ENCODE results near the gene RBM46. TPM values are rescaled to one million over a fixed set of nuclear protein-coding genes. Genes with fewer than 3 reads are reported as not detected.
A peak's percentile ranks its signal among the peaks of the same experiment; 100 is the strongest.

The RBM46 gene
- total and polyA plus RNA-seq, 3 donors from 2014 or later: 27.3 to 46.2 (median 42.0) TPM

DNA sequence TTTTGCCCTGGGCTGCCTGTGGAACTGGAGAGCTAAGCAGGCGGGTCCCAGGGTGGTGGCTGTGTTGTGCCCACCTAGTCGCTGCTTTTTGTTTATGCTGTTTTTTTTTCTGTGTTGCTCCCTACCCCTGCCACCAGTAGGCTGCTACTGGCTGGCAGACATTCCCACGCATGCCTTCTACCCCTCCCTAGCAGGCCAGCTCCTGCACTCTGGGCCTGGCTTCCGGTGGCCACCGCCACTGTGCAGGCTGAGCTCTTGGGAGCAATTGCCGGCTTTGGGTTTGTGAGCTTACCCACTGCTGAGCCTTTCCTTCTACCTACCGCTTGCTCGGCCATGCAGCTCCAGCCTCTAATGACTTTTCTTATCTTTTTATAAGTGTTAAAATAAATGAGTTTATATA lies 57.6 kb downstream of the RBM46 start:
- TF ChIP-seq POLR2A (IDR thresholded peaks at IDR 0.05): no peak
- TF ChIP-seq, protein P1, sequence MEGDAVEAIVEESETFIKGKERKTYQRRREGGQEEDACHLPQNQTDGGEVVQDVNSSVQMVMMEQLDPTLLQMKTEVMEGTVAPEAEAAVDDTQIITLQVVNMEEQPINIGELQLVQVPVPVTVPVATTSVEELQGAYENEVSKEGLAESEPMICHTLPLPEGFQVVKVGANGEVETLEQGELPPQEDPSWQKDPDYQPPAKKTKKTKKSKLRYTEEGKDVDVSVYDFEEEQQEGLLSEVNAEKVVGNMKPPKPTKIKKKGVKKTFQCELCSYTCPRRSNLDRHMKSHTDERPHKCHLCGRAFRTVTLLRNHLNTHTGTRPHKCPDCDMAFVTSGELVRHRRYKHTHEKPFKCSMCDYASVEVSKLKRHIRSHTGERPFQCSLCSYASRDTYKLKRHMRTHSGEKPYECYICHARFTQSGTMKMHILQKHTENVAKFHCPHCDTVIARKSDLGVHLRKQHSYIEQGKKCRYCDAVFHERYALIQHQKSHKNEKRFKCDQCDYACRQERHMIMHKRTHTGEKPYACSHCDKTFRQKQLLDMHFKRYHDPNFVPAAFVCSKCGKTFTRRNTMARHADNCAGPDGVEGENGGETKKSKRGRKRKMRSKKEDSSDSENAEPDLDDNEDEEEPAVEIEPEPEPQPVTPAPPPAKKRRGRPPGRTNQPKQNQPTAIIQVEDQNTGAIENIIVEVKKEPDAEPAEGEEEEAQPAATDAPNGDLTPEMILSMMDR (IDR thresholded peaks at IDR 0.05): no peak
- H3K27me3 ChIP-seq: no peaks in the 10 kb centered on the region
- 83 to 93% methylated on average over 8 of the region's 8 CpGs for whole genome bisulfite sequencing, 2 donors
- no peak overlapping the region for H3K27ac ChIP-seq
- no peaks in the 10 kb centered on the region for H3K4me1 ChIP-seq
- DNase-seq: no peak
- intact Hi-C loops (cut with DNase I; ENCODE audit: low total_unique reads): no loop called here
- no peaks in the 10 kb centered on the region for H3K9me3 ChIP-seq
- H3K36me3 ChIP-seq (ENCODE audit: low read depth, missing control alignments): no peaks in the 10 kb centered on the region
- no peak overlapping the region for H3K4me3 ChIP-seq

GRCh38 chr4:154854362-154854761 lies 73.3 kb downstream of the RBM46 start:
- 42 to 55% methylated on average over 2 of the region's 2 CpGs for WGBS, 2 donors
- TF ChIP-seq, protein P1 (IDR thresholded peaks at IDR 0.05): peak in 1 of 3 experiments; percentile 43
- no peak for TF ChIP-seq POLR2A (IDR thresholded peaks at IDR 0.05)
- H3K9me3 ChIP-seq: no peaks in the 10 kb centered on the region
- H3K36me3 ChIP-seq (ENCODE audit: low read depth, missing control alignments): no peaks in the 10 kb centered on the region
- no peak for DNase-seq
- no peaks in the 10 kb centered on the region for H3K4me1 ChIP-seq
- no peaks in the 10 kb centered on the region for H3K27me3 ChIP-seq
- no peak overlapping the region for H3K4me3 ChIP-seq
- intact Hi-C loops (cut with DNase I; ENCODE audit: low total_unique reads): no loop called here
- no peak overlapping the region for H3K27ac ChIP-seq

DNA sequence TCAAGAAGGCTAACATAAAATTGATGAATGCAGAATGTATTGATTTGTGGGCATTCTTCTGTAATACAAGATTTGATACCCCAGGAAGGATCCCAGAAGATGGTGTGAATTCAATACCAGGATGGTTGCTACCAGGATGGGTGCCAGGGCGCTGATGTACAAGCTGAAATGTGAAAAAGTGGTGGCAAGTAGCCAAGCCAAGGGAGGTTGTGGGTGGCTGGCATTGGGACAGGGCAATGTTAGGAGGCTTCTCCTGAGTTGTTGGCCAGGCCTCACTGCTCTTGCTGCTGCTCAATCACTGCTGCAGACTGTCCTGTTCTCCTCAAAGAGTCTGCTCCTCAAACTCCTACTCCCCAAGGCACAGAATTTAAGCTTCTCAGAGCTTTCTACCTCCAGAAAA lies 77.1 kb downstream of the RBM46 start:
- Histone ChIP-seq H3K9me3 (no peaks in the 10 kb centered on the region), H3K4me1 (no peaks in the 10 kb centered on the region), H3K27ac (no peak overlapping the region), H3K4me3 (no peak overlapping the region), H3K36me3 (ENCODE audit: low read depth, missing control alignments) (no peaks in the 10 kb centered on the region), H3K27me3 (no peaks in the 10 kb centered on the region)
- DNase-seq: no peak
- intact Hi-C loops (cut with DNase I; ENCODE audit: low total_unique reads): no loop called here
- no peak for TF ChIP-seq POLR2A (IDR thresholded peaks at IDR 0.05)
- TF ChIP-seq, protein P1 (IDR thresholded peaks at IDR 0.05): no peak
- 85% methylated on average over 1 of the region's 1 CpG; no CpG with 5 or more reads in 1 of the 2 donors for WGBS, 2 donors

DNA sequence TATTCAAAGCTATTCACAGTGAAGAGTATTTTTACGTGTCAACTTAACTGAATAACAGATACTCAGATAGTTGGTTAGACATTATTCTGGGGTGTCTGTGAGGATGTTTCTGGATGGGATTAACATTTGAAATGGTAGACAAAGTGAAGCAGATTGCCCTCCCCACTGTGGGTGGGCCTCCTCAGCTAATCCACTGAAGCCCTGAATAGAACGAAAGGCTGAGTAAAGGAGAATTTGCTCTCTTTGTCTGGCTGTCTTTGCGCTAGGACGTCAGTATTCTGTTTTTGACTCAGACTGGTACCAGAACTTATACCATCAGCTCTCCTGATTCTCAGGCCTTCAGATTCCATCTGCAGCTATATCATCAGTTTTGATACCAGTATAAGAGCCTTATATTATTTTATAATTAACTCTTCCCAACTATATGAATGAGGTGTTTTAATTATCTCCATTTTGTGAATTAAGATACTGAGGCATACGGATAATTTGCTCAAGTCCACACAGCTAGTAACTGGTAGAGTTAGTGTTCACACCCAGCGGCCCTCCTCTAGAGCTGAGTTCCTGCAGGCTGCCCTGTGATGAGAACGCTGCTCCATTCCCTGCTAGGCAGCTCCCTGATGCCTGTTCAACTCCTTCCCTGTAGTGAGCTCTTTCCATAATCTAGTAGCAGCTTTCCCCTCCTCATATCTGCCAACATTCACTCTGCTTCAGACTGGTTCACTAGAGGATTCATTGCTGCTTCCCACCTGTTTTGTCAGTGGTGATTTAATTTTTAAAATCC lies 87.5 kb downstream of the RBM46 start:
- no peak for TF ChIP-seq POLR2A (IDR thresholded peaks at IDR 0.05)
- TF ChIP-seq, protein P1 (IDR thresholded peaks at IDR 0.05): no peak
- H3K36me3 ChIP-seq (ENCODE audit: low read depth, missing control alignments): no peaks in the 10 kb centered on the region
- H3K9me3 ChIP-seq: no peaks in the 10 kb centered on the region
- no peak for DNase-seq
- H3K4me1 ChIP-seq: no peaks in the 10 kb centered on the region
- intact Hi-C loops (cut with DNase I; ENCODE audit: low total_unique reads): no loop called here
- H3K4me3 ChIP-seq: no peak overlapping the region
- 91 to 92% methylated on average over 7 of the region's 7 CpGs for WGBS, 2 donors
- no peak overlapping the region for H3K27ac ChIP-seq
- no peaks in the 10 kb centered on the region for H3K27me3 ChIP-seq

- Histone ChIP-seq H3K36me3 (ENCODE audit: low read depth, missing control alignments) (no peaks in the 10 kb centered on the region), H3K4me3 (no peak overlapping the region), H3K27ac (no peak overlapping the region), H3K27me3 (no peaks in the 10 kb centered on the region), H3K9me3 (no peaks in the 10 kb centered on the region), H3K4me1 (no peaks in the 10 kb centered on the region)
- intact Hi-C loops (cut with DNase I; ENCODE audit: low total_unique reads): no loop called here
- DNase-seq: no peak
- TF ChIP-seq, protein P1 (IDR thresholded peaks at IDR 0.05): no peak
- TF ChIP-seq POLR2A (IDR thresholded peaks at IDR 0.05): no peak
- WGBS, 2 donors: 70 to 74% methylated on average over 3 of the region's 3 CpGs
Observed at GRCh38 chr4:154869301-154869700, 88.2 kb downstream of the RBM46 start.

All from testis (tissue), 3 donors.